Esophagus muscularis mucosa (tissue), 4 donors: Measurements from ENCODE around the gene PRR9. TPM values are rescaled to one million over a fixed set of nuclear protein-coding genes. Genes with fewer than 3 reads are reported as not detected.
A peak's percentile ranks its signal among the peaks of the same experiment; 100 is the strongest.

Experiments
- DNase-seq: peaks from one replicate; pipeline ENCODE4 v3.0.0-alpha.2; 2017; ENCODE audit errors: extremely low spot score
- H3K27ac ChIP-seq, 4 donors: fragments of 200-600 bp; sonication (generic); replicated peaks in 1 of 4; 1 replicate in 3 of 4; 2 replicates in 1 of 4; pipeline ENCODE4 v1.5.1; 2016 to 2019; ENCODE audit warnings: mild to moderate bottlenecking in 1 of 4
- H3K27me3 ChIP-seq, 4 donors: fragments of 200-600 bp; sonication (generic); one replicate each; pipeline versions ENCODE4 v1.5.1 to v1.6.0; 2016 to 2019
- H3K36me3 ChIP-seq, 4 donors: fragments of 200-600 bp; sonication (generic); one replicate each; pipeline ENCODE4 v1.5.1; 2016 to 2019
- H3K4me1 ChIP-seq, 4 donors: fragments of 200-600 bp; sonication (generic); one replicate each; pipeline ENCODE4 v1.5.1; 2016 to 2019
- H3K4me3 ChIP-seq, 4 donors: fragments of 200-600 bp; sonication (generic); 1 replicate in 2 of 4; 2 replicates in 2 of 4; pipeline ENCODE4 v1.5.1; 2016 to 2019; ENCODE audit warnings: mild to moderate bottlenecking in 4 of 4, moderate library complexity in 1 of 4
- H3K9me3 ChIP-seq, 4 donors: fragments of 200-600 bp; sonication (generic); 1 replicate in 3 of 4; 2 replicates in 1 of 4; pipeline ENCODE4 v1.5.1; 2016 to 2019
- EP300 ChIP-seq: sonication (generic); formaldehyde crosslinking; IDR thresholded peaks from one replicate; pipeline ENCODE4 v1.6.1; 2017; ENCODE audit warnings: antibody characterized with exemption
- POLR2A ChIP-seq: fragments of 450-650 bp; IDR thresholded peaks from one replicate; pipeline ENCODE4 v1.6.1; 2017; ENCODE audit warnings: antibody characterized with exemption, moderate library complexity, mild to moderate bottlenecking, low read depth
- POLR2AphosphoS5 ChIP-seq, 2 donors: sonication (generic); formaldehyde crosslinking; IDR thresholded peaks; one replicate each; pipeline ENCODE4 v1.6.1; 2017; ENCODE audit warnings: antibody characterized with exemption in 2 of 2
- WGBS: methylation state at CpG from one replicate; pipeline ENCODE4 v1.1.5; 2018; 5-methylcytosine and 5-hydroxymethylcytosine counted together
- intact Hi-C: fragments of 100-400 bp; cut with DNase I; formaldehyde crosslinking; loops from one replicate; pipeline ENCODE4 v1.15.1; 2023
- total RNA-seq, 4 donors: library from RNA; depleted of rRNA; stranded (reverse); fragments of >200 nt; gene quantifications; one replicate each; pipeline versions ENCODE4 v1.1.0 to v1.2.1, GENCODE V29; 2016
- TF ChIP-seq, protein P1 (sequence below), 3 experiments: fragments of 200-600 bp in 2 of 3; fragments of 450-650 bp in 1 of 3; sonication (generic) in 2 of 3; IDR thresholded peaks; one replicate each; pipeline ENCODE4 v1.5.1; 2017 to 2019; ENCODE audit warnings: antibody characterized with exemption in 3 of 3, mild to moderate bottlenecking in 2 of 3, moderate library complexity in 1 of 3

PRR9 gene
- total RNA-seq, 4 donors from 2014 or later = 1.2 TPM; not detected in 3

DNA sequence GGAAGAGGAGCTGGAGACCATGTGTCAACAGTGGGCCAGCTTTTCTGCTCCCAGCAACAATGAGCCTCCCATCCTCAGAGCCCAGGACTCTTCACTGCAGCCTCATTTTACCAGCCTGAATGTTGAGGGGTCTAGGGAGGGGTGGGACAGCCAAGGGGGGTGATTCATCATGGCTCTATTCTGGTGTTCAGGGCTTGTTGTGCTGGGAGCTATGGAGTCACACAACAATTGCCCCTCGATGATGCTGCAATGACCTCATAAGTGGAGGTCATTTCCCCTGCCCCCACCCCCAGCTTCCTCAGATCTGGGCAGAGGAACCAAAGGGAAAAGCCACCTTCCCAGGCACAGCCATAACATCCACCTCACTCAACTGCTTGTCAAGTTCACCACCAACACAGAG is 14.3 kb upstream of the PRR9 start, which contains the start of gene LELP1:
TSS of gene LELP1 (plus strand) at position 301 of the 400 bp plus-strand sequence. CDS start 1,278 bp downstream, outside the sequence.
- Histone ChIP-seq H3K36me3 (no peaks in the 10 kb centered on the region), H3K27ac (no peak within 1 kb of the TSS), H3K4me3 (no peak within 1 kb of the TSS), H3K4me1 (no peaks in the 10 kb centered on the region), H3K27me3 (peaks cover 0 to 18% (median 0%) of the 10 kb centered on the region in 4 donors), H3K9me3 (no peaks in the 10 kb centered on the region)
- 100% methylated on average over 1 of the region's 1 CpG for WGBS
- no peak for TF ChIP-seq POLR2AphosphoS5 (IDR thresholded peaks at IDR 0.05)
- TF ChIP-seq, protein P1, sequence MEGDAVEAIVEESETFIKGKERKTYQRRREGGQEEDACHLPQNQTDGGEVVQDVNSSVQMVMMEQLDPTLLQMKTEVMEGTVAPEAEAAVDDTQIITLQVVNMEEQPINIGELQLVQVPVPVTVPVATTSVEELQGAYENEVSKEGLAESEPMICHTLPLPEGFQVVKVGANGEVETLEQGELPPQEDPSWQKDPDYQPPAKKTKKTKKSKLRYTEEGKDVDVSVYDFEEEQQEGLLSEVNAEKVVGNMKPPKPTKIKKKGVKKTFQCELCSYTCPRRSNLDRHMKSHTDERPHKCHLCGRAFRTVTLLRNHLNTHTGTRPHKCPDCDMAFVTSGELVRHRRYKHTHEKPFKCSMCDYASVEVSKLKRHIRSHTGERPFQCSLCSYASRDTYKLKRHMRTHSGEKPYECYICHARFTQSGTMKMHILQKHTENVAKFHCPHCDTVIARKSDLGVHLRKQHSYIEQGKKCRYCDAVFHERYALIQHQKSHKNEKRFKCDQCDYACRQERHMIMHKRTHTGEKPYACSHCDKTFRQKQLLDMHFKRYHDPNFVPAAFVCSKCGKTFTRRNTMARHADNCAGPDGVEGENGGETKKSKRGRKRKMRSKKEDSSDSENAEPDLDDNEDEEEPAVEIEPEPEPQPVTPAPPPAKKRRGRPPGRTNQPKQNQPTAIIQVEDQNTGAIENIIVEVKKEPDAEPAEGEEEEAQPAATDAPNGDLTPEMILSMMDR (IDR thresholded peaks at IDR 0.05) = no peak
- no peak for TF ChIP-seq EP300
- TF ChIP-seq POLR2A = no peak
- DNase-seq = peak; percentile 24
- intact Hi-C loops = no loop called here

DNA sequence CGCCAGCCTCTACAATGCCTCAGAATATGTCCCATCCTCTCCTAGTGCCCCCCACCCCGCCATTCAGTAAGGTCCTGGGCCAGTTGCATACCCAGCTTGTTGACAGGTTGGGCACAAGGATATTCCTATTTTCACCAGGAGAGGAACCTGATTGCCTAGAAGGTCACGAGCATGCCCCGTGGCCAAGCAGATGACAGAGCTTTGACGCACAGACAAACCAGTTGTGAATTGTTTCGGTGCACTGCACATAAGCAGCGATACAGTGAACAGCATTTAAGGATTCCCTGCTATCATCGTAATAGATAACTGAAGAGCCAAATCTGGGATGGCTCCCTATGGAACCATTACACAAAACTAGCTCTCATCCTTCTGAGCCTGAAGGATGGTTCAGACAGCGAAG is 10.8 kb upstream of the PRR9 start:
- H3K4me1 ChIP-seq = no peaks in the 10 kb centered on the region
- WGBS = 86% methylated on average over 9 of the region's 9 CpGs
- H3K36me3 ChIP-seq = no peaks in the 10 kb centered on the region
- H3K27ac ChIP-seq = no peak overlapping the region
- DNase-seq = no peak
- no peaks in the 10 kb centered on the region for H3K9me3 ChIP-seq
- intact Hi-C loops = no loop called here
- peaks cover 0 to 23% (median 0%) of the 10 kb centered on the region in 4 donors for H3K27me3 ChIP-seq
- H3K4me3 ChIP-seq = no peak overlapping the region
- TF ChIP-seq, protein P1 (IDR thresholded peaks at IDR 0.05) = no peak
- no peak for TF ChIP-seq EP300
- no peak for TF ChIP-seq POLR2AphosphoS5 (IDR thresholded peaks at IDR 0.05)
- no peak for TF ChIP-seq POLR2A

DNA sequence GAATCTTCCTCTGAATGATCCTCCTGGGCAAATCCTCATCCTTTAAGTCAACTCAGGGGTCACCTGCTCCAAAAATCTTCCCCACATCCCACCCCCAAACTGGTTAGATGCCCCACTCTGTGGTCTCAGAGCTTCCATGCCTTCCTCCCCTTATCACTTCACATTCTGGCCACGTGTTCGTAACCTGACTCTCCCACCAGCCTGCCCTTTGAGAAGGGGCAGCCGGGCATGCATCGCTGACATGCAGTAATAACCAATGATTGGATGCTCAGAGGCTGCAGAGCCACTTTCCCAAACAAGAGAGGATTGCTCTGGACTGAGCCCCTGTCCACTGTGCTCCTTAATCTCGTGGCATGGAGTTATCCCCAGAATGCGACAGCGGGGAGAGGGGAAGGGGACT is 7.2 kb upstream of the PRR9 start:
- TF ChIP-seq POLR2AphosphoS5 (IDR thresholded peaks at IDR 0.05) (no peak), EP300 (no peak), POLR2A (no peak)
- TF ChIP-seq, protein P1 (IDR thresholded peaks at IDR 0.05) = no peak
- H3K27me3 ChIP-seq = peaks cover 0 to 20% (median 0%) of the 10 kb centered on the region in 4 donors
- no peaks in the 10 kb centered on the region for H3K4me1 ChIP-seq
- H3K36me3 ChIP-seq = no peaks in the 10 kb centered on the region
- no peak for DNase-seq
- no peaks in the 10 kb centered on the region for H3K9me3 ChIP-seq
- H3K27ac ChIP-seq = no peak overlapping the region
- 56% methylated on average over 6 of the region's 7 CpGs for WGBS
- no peak overlapping the region for H3K4me3 ChIP-seq
- intact Hi-C loops = no loop called here

DNA sequence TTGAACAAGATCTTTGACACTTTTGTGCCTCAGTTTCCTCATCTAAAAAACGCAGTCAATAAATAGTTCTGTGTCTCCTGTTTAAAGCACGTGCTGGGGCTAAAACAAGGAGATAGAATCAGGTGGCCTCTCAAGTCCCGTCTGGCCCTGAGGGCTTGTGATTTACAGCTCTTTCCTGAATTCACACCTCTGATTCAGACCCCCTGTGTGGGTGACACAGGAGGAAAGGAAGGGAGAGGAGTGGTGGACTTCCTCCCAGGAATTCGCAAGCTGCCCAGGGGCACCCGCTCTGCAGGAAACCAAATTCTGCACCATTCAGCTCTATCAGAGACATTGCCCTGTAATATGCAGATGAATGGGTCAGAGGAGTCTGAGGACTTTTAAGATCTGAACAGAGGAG is 5.2 kb upstream of the PRR9 start:
- intact Hi-C loops = no loop called here
- Histone ChIP-seq H3K4me3 (no peak overlapping the region), H3K9me3 (no peaks in the 10 kb centered on the region), H3K36me3 (no peaks in the 10 kb centered on the region), H3K4me1 (no peaks in the 10 kb centered on the region), H3K27ac (no peak overlapping the region), H3K27me3 (peaks cover 0 to 14% (median 0%) of the 10 kb centered on the region in 4 donors)
- 60% methylated on average over 5 of the region's 5 CpGs for WGBS
- no peak for TF ChIP-seq POLR2A
- TF ChIP-seq, protein P1 (IDR thresholded peaks at IDR 0.05) = no peak
- TF ChIP-seq EP300 = no peak
- no peak for TF ChIP-seq POLR2AphosphoS5 (IDR thresholded peaks at IDR 0.05)
- no peak for DNase-seq

DNA sequence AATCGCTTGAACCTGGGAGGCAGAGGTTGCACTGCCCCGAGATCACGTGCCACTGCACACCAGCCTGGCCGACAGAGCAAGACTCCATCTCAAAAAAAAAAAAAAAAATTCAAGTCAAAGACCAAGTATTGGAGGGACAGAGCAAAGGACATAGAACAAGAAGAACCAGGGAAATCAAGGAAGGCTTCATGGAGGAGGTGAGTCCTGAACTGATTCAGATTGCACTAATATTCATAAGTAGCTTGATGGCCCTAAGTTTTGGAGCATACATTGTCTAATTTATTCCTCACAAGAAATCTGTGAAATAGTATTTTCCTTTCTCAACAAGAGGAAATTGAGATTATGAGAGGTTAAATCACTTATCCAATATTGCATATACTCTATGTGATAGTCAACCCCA is 3.9 kb upstream of the PRR9 start:
- Histone ChIP-seq H3K36me3 (no peaks in the 10 kb centered on the region), H3K4me1 (no peaks in the 10 kb centered on the region), H3K9me3 (no peaks in the 10 kb centered on the region), H3K27ac (no peak overlapping the region), H3K27me3 (peaks cover 0 to 11% (median 0%) of the 10 kb centered on the region in 4 donors), H3K4me3 (no peak overlapping the region)
- no peak for TF ChIP-seq POLR2AphosphoS5 (IDR thresholded peaks at IDR 0.05)
- intact Hi-C loops = no loop called here
- no peak for DNase-seq
- WGBS = 94% methylated on average over 4 of the region's 4 CpGs
